ENCODE data around the gene C10orf67. TPM values are rescaled to one million over a fixed set of nuclear protein-coding genes. Genes with fewer than 3 reads are reported as not detected.
A peak's percentile ranks its signal among the peaks of the same experiment; 100 is the strongest.

The C10orf67 gene
- total RNA-seq, 1 experiment from 2014 or later, result 0.13 TPM

DNA sequence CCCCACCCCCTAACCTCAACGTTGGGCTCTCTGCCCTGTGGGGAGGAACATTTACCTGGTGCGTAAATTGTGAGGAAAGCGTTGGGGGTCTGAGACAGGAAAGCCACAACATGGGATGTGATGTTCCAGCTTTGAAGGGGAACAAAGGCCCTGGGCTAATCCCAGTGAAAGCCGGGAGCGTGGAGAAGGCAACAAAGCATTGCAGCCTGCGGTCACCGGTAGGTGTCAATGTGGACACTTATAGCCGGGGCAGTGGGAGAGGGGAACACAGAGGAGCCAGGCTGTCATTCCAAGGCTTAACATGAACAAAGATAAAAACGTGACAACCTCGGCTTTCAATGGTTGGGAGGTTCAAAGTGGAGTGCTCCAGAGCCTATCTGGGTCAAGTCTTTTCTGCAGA, 139.8 kb downstream of the C10orf67 start:
- intact Hi-C loops (cut with micrococcal nuclease; ENCODE audit: unreplicated experiment), result no loop called here
- Histone ChIP-seq H3K9me3 (ENCODE audit: low read depth, low read length, poor library complexity, severe bottlenecking) (no peaks in the 10 kb centered on the region), H3K27me3 (replicated peaks; ENCODE audit: insufficient read depth, low read depth, low read length, poor library complexity) (peaks cover 98% of the 10 kb centered on the region), H3K4me1 (ENCODE audit: insufficient read depth, low read length, poor library complexity, severe bottlenecking) (peaks cover 6% of the 10 kb centered on the region), H3K36me3 (ENCODE audit: insufficient read depth, low read length, poor library complexity, severe bottlenecking) (no peaks in the 10 kb centered on the region), H3K4me3 (ENCODE audit: low read depth, low read length, poor library complexity, severe bottlenecking) (no peak overlapping the region), H3K27ac (ENCODE audit: low read depth, low read length, poor library complexity, severe bottlenecking) (no peak overlapping the region)
- ChIA-PET CTCF (no interaction called here), POLR2A (ENCODE audit: low non-redundant PET) (no interaction called here)
- BruUV-seq (replicated peaks), result no TSS peak
- TF ChIP-seq EZH2 (IDR thresholded peaks at IDR 0.05; ENCODE audit: borderline replicate concordance, low read depth, low read length, poor library complexity, severe bottlenecking), result no peak
- TF ChIP-seq, protein P1, sequence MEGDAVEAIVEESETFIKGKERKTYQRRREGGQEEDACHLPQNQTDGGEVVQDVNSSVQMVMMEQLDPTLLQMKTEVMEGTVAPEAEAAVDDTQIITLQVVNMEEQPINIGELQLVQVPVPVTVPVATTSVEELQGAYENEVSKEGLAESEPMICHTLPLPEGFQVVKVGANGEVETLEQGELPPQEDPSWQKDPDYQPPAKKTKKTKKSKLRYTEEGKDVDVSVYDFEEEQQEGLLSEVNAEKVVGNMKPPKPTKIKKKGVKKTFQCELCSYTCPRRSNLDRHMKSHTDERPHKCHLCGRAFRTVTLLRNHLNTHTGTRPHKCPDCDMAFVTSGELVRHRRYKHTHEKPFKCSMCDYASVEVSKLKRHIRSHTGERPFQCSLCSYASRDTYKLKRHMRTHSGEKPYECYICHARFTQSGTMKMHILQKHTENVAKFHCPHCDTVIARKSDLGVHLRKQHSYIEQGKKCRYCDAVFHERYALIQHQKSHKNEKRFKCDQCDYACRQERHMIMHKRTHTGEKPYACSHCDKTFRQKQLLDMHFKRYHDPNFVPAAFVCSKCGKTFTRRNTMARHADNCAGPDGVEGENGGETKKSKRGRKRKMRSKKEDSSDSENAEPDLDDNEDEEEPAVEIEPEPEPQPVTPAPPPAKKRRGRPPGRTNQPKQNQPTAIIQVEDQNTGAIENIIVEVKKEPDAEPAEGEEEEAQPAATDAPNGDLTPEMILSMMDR (conservative IDR thresholded peaks at IDR 0.05; ENCODE audit: low read depth, low read length), result no peak
- DNase-seq (ENCODE audit: low spot score), result no peak

DNA sequence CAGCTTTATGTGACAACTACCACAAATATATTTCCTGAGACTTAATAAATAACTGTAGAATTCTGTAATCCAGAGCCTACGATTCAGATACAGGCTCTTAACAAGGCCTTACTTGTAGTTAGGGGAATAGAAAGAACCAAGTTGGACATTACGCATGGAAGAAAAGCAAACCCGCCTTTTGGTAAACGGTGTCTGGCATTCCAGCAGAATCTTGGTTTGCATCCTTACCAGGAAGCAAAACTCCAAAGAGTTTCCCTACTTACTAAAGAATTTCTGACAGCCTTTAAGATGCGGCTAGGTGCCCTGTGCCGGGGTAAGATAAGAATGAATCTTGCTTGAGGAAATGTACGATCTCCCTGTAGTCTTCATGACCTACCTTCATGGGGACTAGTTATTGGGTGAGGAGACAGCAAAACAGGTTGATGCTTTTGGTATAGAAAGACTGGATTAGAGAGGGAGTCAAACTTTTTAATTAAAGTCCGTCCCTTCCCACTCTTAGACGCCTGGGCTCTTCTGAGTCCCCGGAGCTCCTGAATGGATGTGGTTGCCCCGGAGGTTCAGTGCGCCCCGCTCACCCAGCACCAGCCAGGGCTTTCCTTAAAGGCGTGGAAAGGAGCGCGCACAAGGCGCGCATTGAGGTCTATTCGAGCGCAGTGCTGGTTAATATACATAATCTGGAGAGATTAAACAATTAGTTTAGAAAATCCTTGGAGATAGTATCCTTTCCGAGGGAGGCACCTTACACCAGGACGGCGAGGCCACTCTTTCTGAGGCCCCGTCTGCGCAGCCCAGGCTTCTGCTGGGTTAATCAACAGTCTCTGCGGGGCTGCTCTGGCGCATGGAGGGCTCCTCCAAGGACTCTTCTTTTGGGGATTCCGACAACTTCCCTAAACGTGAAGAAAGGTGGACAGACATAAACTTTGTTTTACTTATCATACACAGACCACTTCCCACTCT, 140.9 kb downstream of the C10orf67 start:
- BruUV-seq (replicated peaks), result no TSS peak
- H3K4me3 ChIP-seq (ENCODE audit: low read depth, low read length, poor library complexity, severe bottlenecking), result no peak overlapping the region
- peaks cover 6% of the 10 kb centered on the region for H3K4me1 ChIP-seq (ENCODE audit: insufficient read depth, low read length, poor library complexity, severe bottlenecking)
- H3K27ac ChIP-seq (ENCODE audit: low read depth, low read length, poor library complexity, severe bottlenecking), result no peak overlapping the region
- CTCF ChIA-PET, result no interaction called here
- no peak for DNase-seq (ENCODE audit: low spot score)
- H3K27me3 ChIP-seq (replicated peaks; ENCODE audit: insufficient read depth, low read depth, low read length, poor library complexity), result peaks cover 99% of the 10 kb centered on the region
- intact Hi-C loops (cut with micrococcal nuclease; ENCODE audit: unreplicated experiment), result no loop called here
- no peaks in the 10 kb centered on the region for H3K36me3 ChIP-seq (ENCODE audit: insufficient read depth, low read length, poor library complexity, severe bottlenecking)
- TF ChIP-seq EZH2 (IDR thresholded peaks at IDR 0.05; ENCODE audit: borderline replicate concordance, low read depth, low read length, poor library complexity, severe bottlenecking), result no peak
- TF ChIP-seq, protein P1 (conservative IDR thresholded peaks at IDR 0.05; ENCODE audit: low read depth, low read length), result no peak
- H3K9me3 ChIP-seq (ENCODE audit: low read depth, low read length, poor library complexity, severe bottlenecking), result no peaks in the 10 kb centered on the region
- POLR2A ChIA-PET (ENCODE audit: low non-redundant PET), result no interaction called here

DNA sequence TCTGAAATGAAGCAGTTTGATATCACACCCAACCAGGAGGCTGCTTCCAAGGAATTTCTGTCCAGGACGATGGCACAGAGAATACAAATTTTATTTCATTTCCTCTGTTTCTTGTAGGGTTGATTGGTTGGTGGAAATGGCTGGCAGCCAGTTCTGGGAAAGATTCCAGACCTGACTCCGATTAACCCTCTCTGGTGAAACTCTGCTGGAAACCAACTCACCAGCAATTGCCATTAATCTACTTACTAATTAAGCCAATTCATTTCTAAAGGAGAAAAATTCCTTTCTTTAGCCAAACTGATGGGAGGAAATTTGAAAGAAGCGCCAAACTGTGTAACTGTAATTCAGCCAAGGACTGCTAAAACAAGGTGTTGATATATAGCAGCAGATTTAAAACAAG, 141.8 kb downstream of the C10orf67 start:
- no peak overlapping the region for H3K4me3 ChIP-seq (ENCODE audit: low read depth, low read length, poor library complexity, severe bottlenecking)
- CTCF ChIA-PET, result no interaction called here
- no TSS peak for BruUV-seq (replicated peaks)
- no peaks in the 10 kb centered on the region for H3K36me3 ChIP-seq (ENCODE audit: insufficient read depth, low read length, poor library complexity, severe bottlenecking)
- TF ChIP-seq, protein P1 (conservative IDR thresholded peaks at IDR 0.05; ENCODE audit: low read depth, low read length), result no peak
- no peak for TF ChIP-seq EZH2 (IDR thresholded peaks at IDR 0.05; ENCODE audit: borderline replicate concordance, low read depth, low read length, poor library complexity, severe bottlenecking)
- no peaks in the 10 kb centered on the region for H3K9me3 ChIP-seq (ENCODE audit: low read depth, low read length, poor library complexity, severe bottlenecking)
- peak; percentile 21 for DNase-seq (ENCODE audit: low spot score)
- peaks cover 6% of the 10 kb centered on the region for H3K4me1 ChIP-seq (ENCODE audit: insufficient read depth, low read length, poor library complexity, severe bottlenecking)
- no peak overlapping the region for H3K27ac ChIP-seq (ENCODE audit: low read depth, low read length, poor library complexity, severe bottlenecking)
- POLR2A ChIA-PET (ENCODE audit: low non-redundant PET), result no interaction called here
- H3K27me3 ChIP-seq (replicated peaks; ENCODE audit: insufficient read depth, low read depth, low read length, poor library complexity), result peaks cover 99% of the 10 kb centered on the region
- intact Hi-C loops (cut with micrococcal nuclease; ENCODE audit: unreplicated experiment), result no loop called here

Data from A673 (cell line).